GM21528 (cell line): ENCODE measurements around the gene AFG3L2.

Experiments used
- ATAC-seq: cut with Tn5 transposase; IDR thresholded peaks from one replicate; pipeline ENCODE4 v1.9.1; 2021; ENCODE audit warnings: mild to moderate bottlenecking, moderate library complexity; ENCODE audit not compliant: unreplicated experiment, low FRiP score

AFG3L2 gene

GRCh38 chr18:12362473-12363174 lies 14.4 kb downstream of the AFG3L2 start:
- no peak for ATAC-seq

GRCh38 chr18:12361770-12362378 lies 15.2 kb downstream of the AFG3L2 start:
- no peak for ATAC-seq

- ATAC-seq, result no peak
These were observed 17.5 kb downstream of the AFG3L2 start for GRCh38 chr18:12359515-12359927.

- no peak for ATAC-seq
These were observed 24.8 kb downstream of the AFG3L2 start for GRCh38 chr18:12352188-12352587.

- ATAC-seq, result no peak
These were observed 29.1 kb downstream of the AFG3L2 start for GRCh38 chr18:12347895-12348294.

GRCh38 chr18:12346240-12346565 lies 30.8 kb downstream of the AFG3L2 start:
- ATAC-seq, result no peak

GRCh38 chr18:12345491-12346239 lies 31.4 kb downstream of the AFG3L2 start:
- ATAC-seq, result no peak

- ATAC-seq, result no peak
These were observed 34.4 kb downstream of the AFG3L2 start for GRCh38 chr18:12342661-12343060.

- ATAC-seq, result no peak
These were observed 35.9 kb downstream of the AFG3L2 start for GRCh38 chr18:12340945-12341660.

- no peak for ATAC-seq
These were observed 38.6 kb downstream of the AFG3L2 start for GRCh38 chr18:12338382-12338781.

GRCh38 chr18:12336887-12337286 lies 40.1 kb downstream of the AFG3L2 start:
- ATAC-seq, result no peak

GRCh38 chr18:12336171-12336613 lies 40.8 kb downstream of the AFG3L2 start:
- no peak for ATAC-seq

- ATAC-seq, result no peak
These were observed 41.5 kb downstream of the AFG3L2 start for GRCh38 chr18:12335503-12335902.

- no peak for ATAC-seq
These were observed 42.2 kb downstream of the AFG3L2 start for GRCh38 chr18:12334863-12335262.

GRCh38 chr18:12334366-12334808 lies 42.6 kb downstream of the AFG3L2 start:
- no peak for ATAC-seq

GRCh38 chr18:12333506-12334290 lies 43.3 kb downstream of the AFG3L2 start:
- no peak for ATAC-seq

GRCh38 chr18:12330766-12331165 lies 46.3 kb downstream of the AFG3L2 start:
- no peak for ATAC-seq

GRCh38 chr18:12329125-12329698 lies 47.8 kb downstream of the AFG3L2 start:
- no peak for ATAC-seq

- ATAC-seq, result no peak
These were observed 48.7 kb downstream of the AFG3L2 start for GRCh38 chr18:12328179-12328823.
